Parathyroid adenoma (tissue), 2 donors: ENCODE results near the gene FAR2.

Experiments
- H2AFZ ChIP-seq: fragments of 300-600 bp; sonication (generic); one replicate; pipeline ENCODE4 v1.7.0; 2017; ENCODE audit warnings: antibody characterized with exemption, mild to moderate bottlenecking
- H3K27ac ChIP-seq: fragments of 300-600 bp; sonication (generic); one replicate; pipeline ENCODE4 v1.7.0; 2017
- H3K27me3 ChIP-seq: fragments of 300-600 bp; sonication (generic); one replicate; pipeline ENCODE4 v1.7.0; 2017; ENCODE audit warnings: low read length; ENCODE audit not compliant: control insufficient read depth, insufficient read depth
- H3K36me3 ChIP-seq: fragments of 300-600 bp; sonication (generic); one replicate; pipeline ENCODE4 v1.7.0; 2017; ENCODE audit warnings: low read length; ENCODE audit not compliant: control insufficient read depth, insufficient read depth
- H3K4me1 ChIP-seq: fragments of 300-600 bp; sonication (generic); one replicate; pipeline ENCODE4 v1.7.0; 2017; ENCODE audit warnings: control low read depth
- H3K4me2 ChIP-seq: fragments of 300-600 bp; sonication (generic); one replicate; pipeline ENCODE4 v1.7.0; 2017; ENCODE audit warnings: low read length
- H3K4me3 ChIP-seq: fragments of 300-600 bp; sonication (generic); one replicate; pipeline ENCODE4 v1.7.0; 2017; ENCODE audit warnings: low read depth, low read length
- H3K79me2 ChIP-seq: fragments of 300-600 bp; sonication (generic); one replicate; pipeline ENCODE4 v1.7.0; 2017; ENCODE audit warnings: control low read depth
- H3K9ac ChIP-seq: fragments of 300-600 bp; sonication (generic); one replicate; pipeline ENCODE4 v1.7.0; 2017; ENCODE audit warnings: mild to moderate bottlenecking
- H3K9me3 ChIP-seq: fragments of 300-600 bp; sonication (generic); one replicate; pipeline ENCODE4 v1.7.0; 2017; ENCODE audit warnings: low read length; ENCODE audit not compliant: control insufficient read depth
- TF ChIP-seq, protein P1 (sequence below): fragments of 300-600 bp; sonication (generic); IDR thresholded peaks from one replicate; pipeline ENCODE4 v1.7.0; 2017; ENCODE audit warnings: antibody characterized with exemption, mild to moderate bottlenecking
- donor health status: primary hyperparathyroidism.

The FAR2 gene

GRCh38 chr12:29207120-29207519 is 58.0 kb downstream of the FAR2 start:
- no peaks in the 10 kb centered on the region for H3K79me2 ChIP-seq
- H3K36me3 ChIP-seq, result no peaks in the 10 kb centered on the region
- TF ChIP-seq, protein P1, sequence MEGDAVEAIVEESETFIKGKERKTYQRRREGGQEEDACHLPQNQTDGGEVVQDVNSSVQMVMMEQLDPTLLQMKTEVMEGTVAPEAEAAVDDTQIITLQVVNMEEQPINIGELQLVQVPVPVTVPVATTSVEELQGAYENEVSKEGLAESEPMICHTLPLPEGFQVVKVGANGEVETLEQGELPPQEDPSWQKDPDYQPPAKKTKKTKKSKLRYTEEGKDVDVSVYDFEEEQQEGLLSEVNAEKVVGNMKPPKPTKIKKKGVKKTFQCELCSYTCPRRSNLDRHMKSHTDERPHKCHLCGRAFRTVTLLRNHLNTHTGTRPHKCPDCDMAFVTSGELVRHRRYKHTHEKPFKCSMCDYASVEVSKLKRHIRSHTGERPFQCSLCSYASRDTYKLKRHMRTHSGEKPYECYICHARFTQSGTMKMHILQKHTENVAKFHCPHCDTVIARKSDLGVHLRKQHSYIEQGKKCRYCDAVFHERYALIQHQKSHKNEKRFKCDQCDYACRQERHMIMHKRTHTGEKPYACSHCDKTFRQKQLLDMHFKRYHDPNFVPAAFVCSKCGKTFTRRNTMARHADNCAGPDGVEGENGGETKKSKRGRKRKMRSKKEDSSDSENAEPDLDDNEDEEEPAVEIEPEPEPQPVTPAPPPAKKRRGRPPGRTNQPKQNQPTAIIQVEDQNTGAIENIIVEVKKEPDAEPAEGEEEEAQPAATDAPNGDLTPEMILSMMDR, result no peak
- H3K4me2 ChIP-seq, result no peak overlapping the region
- H3K27ac ChIP-seq, result no peak overlapping the region
- no peaks in the 10 kb centered on the region for H3K4me1 ChIP-seq
- H3K4me3 ChIP-seq, result no peak overlapping the region
- H3K9ac ChIP-seq, result no peak overlapping the region
- H3K9me3 ChIP-seq, result no peaks in the 10 kb centered on the region
- H2AFZ ChIP-seq, result no peak overlapping the region
- no peaks in the 10 kb centered on the region for H3K27me3 ChIP-seq

DNA sequence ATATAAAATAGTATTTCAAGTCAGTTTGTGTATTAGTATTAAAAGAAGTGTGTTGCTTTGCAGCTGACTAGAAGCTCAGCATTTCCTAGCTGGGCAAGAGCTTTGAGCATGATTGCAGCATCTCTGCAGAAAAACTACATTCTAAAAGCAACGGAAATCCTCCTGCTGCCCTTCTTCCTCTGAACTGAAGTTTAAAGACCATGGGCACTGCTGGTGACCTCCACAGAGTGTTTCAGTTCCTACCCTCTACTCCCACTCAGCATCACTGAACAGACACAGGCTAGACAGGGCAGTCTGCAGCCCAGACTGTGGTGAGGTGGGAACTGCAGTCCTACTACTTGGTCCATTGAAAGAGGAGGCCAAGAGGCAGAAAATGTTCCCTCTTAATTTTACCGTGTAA is 59.0 kb downstream of the FAR2 start:
- no peak overlapping the region for H3K27ac ChIP-seq
- no peak overlapping the region for H3K9ac ChIP-seq
- no peaks in the 10 kb centered on the region for H3K79me2 ChIP-seq
- H3K36me3 ChIP-seq, result no peaks in the 10 kb centered on the region
- no peaks in the 10 kb centered on the region for H3K27me3 ChIP-seq
- H3K4me3 ChIP-seq, result no peak overlapping the region
- no peak overlapping the region for H2AFZ ChIP-seq
- H3K4me2 ChIP-seq, result no peak overlapping the region
- H3K4me1 ChIP-seq, result no peaks in the 10 kb centered on the region
- TF ChIP-seq, protein P1, result no peak
- no peaks in the 10 kb centered on the region for H3K9me3 ChIP-seq

DNA sequence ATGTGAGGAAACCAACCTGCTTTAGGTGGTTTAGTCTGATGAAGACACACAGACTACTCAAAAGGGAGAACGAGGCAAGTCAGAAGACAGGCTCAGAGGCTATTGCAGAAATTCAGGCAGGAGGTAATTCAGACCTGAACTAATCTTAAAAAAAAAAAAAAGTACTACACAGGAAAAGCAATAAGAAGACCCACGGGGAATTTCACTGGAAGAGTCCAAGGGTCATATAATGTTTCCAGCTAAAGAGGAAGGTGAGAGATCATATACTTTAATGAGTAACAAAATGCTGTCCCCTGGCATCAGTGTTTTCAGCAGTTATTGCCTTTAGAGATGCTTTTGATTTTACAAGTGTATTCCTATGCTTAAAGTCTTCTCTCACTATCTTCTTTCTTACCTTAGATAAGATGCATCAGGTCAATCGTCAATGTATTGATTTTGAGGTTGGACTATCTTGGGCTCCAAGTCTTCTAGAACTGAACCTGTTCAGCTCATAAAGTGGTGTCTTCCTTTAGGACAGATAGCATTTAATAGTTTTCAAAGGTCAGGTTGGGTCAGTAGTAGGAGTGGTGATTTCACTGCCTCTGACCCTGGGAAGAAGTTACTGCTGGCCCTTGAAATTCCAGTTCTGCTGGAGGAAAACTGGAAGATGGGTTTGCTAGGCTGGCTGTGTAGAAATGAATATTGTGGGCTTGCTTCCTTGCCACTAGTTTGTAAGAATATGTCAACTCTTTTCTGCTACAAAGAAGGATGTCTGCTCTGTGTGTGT is 60.0 kb downstream of the FAR2 start:
- Histone ChIP-seq H3K9me3 (no peaks in the 10 kb centered on the region), H3K27me3 (no peaks in the 10 kb centered on the region), H3K4me3 (no peak overlapping the region), H3K36me3 (no peaks in the 10 kb centered on the region), H3K4me2 (no peak overlapping the region), H2AFZ (no peak overlapping the region), H3K9ac (no peak overlapping the region), H3K27ac (no peak overlapping the region), H3K79me2 (no peaks in the 10 kb centered on the region), H3K4me1 (no peaks in the 10 kb centered on the region)
- TF ChIP-seq, protein P1, result no peak

- Histone ChIP-seq H2AFZ (no peak overlapping the region), H3K4me1 (no peaks in the 10 kb centered on the region), H3K79me2 (no peaks in the 10 kb centered on the region), H3K4me2 (no peak overlapping the region), H3K27ac (no peak overlapping the region), H3K9me3 (no peaks in the 10 kb centered on the region), H3K4me3 (no peak overlapping the region), H3K9ac (no peak overlapping the region), H3K36me3 (no peaks in the 10 kb centered on the region), H3K27me3 (no peaks in the 10 kb centered on the region)
- TF ChIP-seq, protein P1, result no peak
Measured at GRCh38 chr12:29211696-29212095, 62.6 kb downstream of the FAR2 start.
